Mesendoderm (in vitro differentiated cells): ENCODE results near the gene BFSP2.

Experiments
- DNase-seq: peaks from one replicate; pipeline ENCODE4 v3.0.0; 2013
- H2AK5ac ChIP-seq: 2 replicates; pipeline ENCODE4 v1.6.1; 2013; ENCODE audit warnings: low read length, inconsistent platforms
- H2BK120ac ChIP-seq: 2 replicates; pipeline ENCODE4 v1.6.1; 2013; ENCODE audit warnings: low read depth, mild to moderate bottlenecking, low read length, moderate library complexity, mixed read lengths
- H2BK15ac ChIP-seq: replicated peaks from 2 replicates; pipeline ENCODE4 v1.6.1; 2013; ENCODE audit warnings: low read depth, mild to moderate bottlenecking, moderate library complexity
- H2BK5ac ChIP-seq: 2 replicates; pipeline ENCODE4 v1.6.1; 2013; ENCODE audit warnings: low read length, inconsistent platforms
- H3K18ac ChIP-seq: 2 replicates; pipeline ENCODE4 v1.6.1; 2013; ENCODE audit warnings: mild to moderate bottlenecking, low read length, mixed read lengths
- H3K23ac ChIP-seq: one replicate; pipeline ENCODE4 v1.6.1; 2013; ENCODE audit warnings: low read length
- H3K27ac ChIP-seq: 2 replicates; pipeline ENCODE4 v1.5.1; 2013; ENCODE audit warnings: low read depth, mild to moderate bottlenecking, inconsistent platforms, low read length, moderate library complexity
- H3K27me3 ChIP-seq: 2 replicates; pipeline ENCODE4 v1.6.1; 2013; ENCODE audit warnings: low read length, control low read depth, mild to moderate bottlenecking, inconsistent platforms; ENCODE audit not compliant: insufficient read depth, poor library complexity
- H3K36me3 ChIP-seq: 2 replicates; pipeline ENCODE4 v1.6.1; 2013; ENCODE audit warnings: low read length, inconsistent platforms; ENCODE audit not compliant: control insufficient read depth, insufficient read depth
- H3K4ac ChIP-seq: one replicate; pipeline ENCODE4 v1.6.1; 2013; ENCODE audit warnings: low read depth, mild to moderate bottlenecking, low read length, moderate library complexity
- H3K4me1 ChIP-seq: 2 replicates; pipeline ENCODE4 v1.6.1; 2013; ENCODE audit warnings: low read depth, low read length, inconsistent platforms; ENCODE audit not compliant: control insufficient read depth
- H3K4me2 ChIP-seq: 2 replicates; pipeline ENCODE4 v1.6.1; 2013; ENCODE audit warnings: low read length
- H3K4me3 ChIP-seq: 2 replicates; pipeline ENCODE4 v1.5.1; 2013; ENCODE audit warnings: mild to moderate bottlenecking, low read length
- H3K56ac ChIP-seq: one replicate; pipeline ENCODE4 v1.6.1; 2013; ENCODE audit warnings: low read length
- H3K79me1 ChIP-seq: 2 replicates; pipeline ENCODE4 v1.6.1; 2013; ENCODE audit warnings: low read length, inconsistent platforms
- H3K79me2 ChIP-seq: 2 replicates; pipeline ENCODE4 v1.6.1; 2013; ENCODE audit warnings: mild to moderate bottlenecking, low read length; ENCODE audit not compliant: control insufficient read depth, insufficient read depth
- H3K9ac ChIP-seq: 2 replicates; pipeline ENCODE4 v1.6.1; 2013; ENCODE audit warnings: low read length, inconsistent platforms
- H4K5ac ChIP-seq: one replicate; pipeline ENCODE4 v1.6.1; 2013; ENCODE audit warnings: low read length
- H4K8ac ChIP-seq: one replicate; pipeline ENCODE4 v1.6.1; 2013; ENCODE audit warnings: low read depth, mild to moderate bottlenecking, control low read depth, low read length, moderate library complexity
- WGBS: extraction: QIAGEN DNeasy Blood & Tissue Kit; methylation state at CpG from one replicate; pipeline ENCODE4 v1.1.7; 2013; ENCODE audit warnings: low lambda C conversion rate, missing lambda C conversion rate; ENCODE audit not compliant: insufficient coverage; ENCODE audit errors: extremely low coverage; 5-methylcytosine and 5-hydroxymethylcytosine counted together

Gene BFSP2

GRCh38 chr3:133364704-133365103 is 35.2 kb upstream of the BFSP2 start:
- no peak overlapping the region for H2BK5ac ChIP-seq
- H2AK5ac ChIP-seq = no peak overlapping the region
- H2BK120ac ChIP-seq = no peak overlapping the region
- H3K27me3 ChIP-seq = no peaks in the 10 kb centered on the region
- H3K4me1 ChIP-seq = no peaks in the 10 kb centered on the region
- no peak overlapping the region for H3K18ac ChIP-seq
- DNase-seq = no peak
- H3K23ac ChIP-seq = no peak overlapping the region
- no peak overlapping the region for H3K4me3 ChIP-seq
- H3K36me3 ChIP-seq = no peaks in the 10 kb centered on the region
- no peak overlapping the region for H2BK15ac ChIP-seq
- no peak overlapping the region for H3K4me2 ChIP-seq
- no peak overlapping the region for H3K9ac ChIP-seq
- H3K4ac ChIP-seq = no peak overlapping the region
- H3K56ac ChIP-seq = no peak overlapping the region
- H4K5ac ChIP-seq = no peak overlapping the region
- no peaks in the 10 kb centered on the region for H3K79me2 ChIP-seq
- WGBS = no CpG with 5 or more reads among the region's 4 CpGs
- H3K79me1 ChIP-seq = no peaks in the 10 kb centered on the region
- no peak overlapping the region for H3K27ac ChIP-seq
- H4K8ac ChIP-seq = no peak overlapping the region

GRCh38 chr3:133366921-133367320 is 32.9 kb upstream of the BFSP2 start:
- no peaks in the 10 kb centered on the region for H3K79me2 ChIP-seq
- no peaks in the 10 kb centered on the region for H3K36me3 ChIP-seq
- no peak overlapping the region for H3K23ac ChIP-seq
- H3K4me2 ChIP-seq = no peak overlapping the region
- H3K27me3 ChIP-seq = no peaks in the 10 kb centered on the region
- no peak overlapping the region for H3K56ac ChIP-seq
- no peak overlapping the region for H2BK120ac ChIP-seq
- no peak overlapping the region for H3K9ac ChIP-seq
- no peak overlapping the region for H3K4me3 ChIP-seq
- no peak overlapping the region for H3K4ac ChIP-seq
- no peak overlapping the region for H2BK5ac ChIP-seq
- no peak overlapping the region for H2BK15ac ChIP-seq
- WGBS = no CpG with 5 or more reads among the region's 2 CpGs
- H3K27ac ChIP-seq = no peak overlapping the region
- no peak overlapping the region for H3K18ac ChIP-seq
- H4K5ac ChIP-seq = no peak overlapping the region
- DNase-seq = no peak
- no peaks in the 10 kb centered on the region for H3K79me1 ChIP-seq
- no peak overlapping the region for H2AK5ac ChIP-seq
- H4K8ac ChIP-seq = no peak overlapping the region
- H3K4me1 ChIP-seq = no peaks in the 10 kb centered on the region

GRCh38 chr3:133367403-133367802 is 32.5 kb upstream of the BFSP2 start:
- no CpG with 5 or more reads among the region's 3 CpGs for WGBS
- no peaks in the 10 kb centered on the region for H3K27me3 ChIP-seq
- H3K4ac ChIP-seq = no peak overlapping the region
- no peak overlapping the region for H3K4me3 ChIP-seq
- H3K18ac ChIP-seq = no peak overlapping the region
- H3K23ac ChIP-seq = no peak overlapping the region
- H4K5ac ChIP-seq = no peak overlapping the region
- no peaks in the 10 kb centered on the region for H3K79me2 ChIP-seq
- no peak overlapping the region for H3K9ac ChIP-seq
- H3K27ac ChIP-seq = no peak overlapping the region
- no peak overlapping the region for H2BK15ac ChIP-seq
- no peak overlapping the region for H2AK5ac ChIP-seq
- H3K4me2 ChIP-seq = no peak overlapping the region
- no peak overlapping the region for H3K56ac ChIP-seq
- no peaks in the 10 kb centered on the region for H3K79me1 ChIP-seq
- no peak for DNase-seq
- H2BK120ac ChIP-seq = no peak overlapping the region
- H2BK5ac ChIP-seq = no peak overlapping the region
- H3K4me1 ChIP-seq = peaks cover 3% of the 10 kb centered on the region
- H4K8ac ChIP-seq = no peak overlapping the region
- H3K36me3 ChIP-seq = no peaks in the 10 kb centered on the region

GRCh38 chr3:133367956-133368355 is 31.9 kb upstream of the BFSP2 start:
- H2BK120ac ChIP-seq = no peak overlapping the region
- H2AK5ac ChIP-seq = no peak overlapping the region
- no CpG with 5 or more reads among the region's 1 CpG for WGBS
- H2BK15ac ChIP-seq = no peak overlapping the region
- no peaks in the 10 kb centered on the region for H3K27me3 ChIP-seq
- H3K4ac ChIP-seq = no peak overlapping the region
- H3K56ac ChIP-seq = no peak overlapping the region
- no peak overlapping the region for H2BK5ac ChIP-seq
- no peak for DNase-seq
- H3K9ac ChIP-seq = no peak overlapping the region
- H3K4me2 ChIP-seq = no peak overlapping the region
- no peak overlapping the region for H3K23ac ChIP-seq
- H3K18ac ChIP-seq = no peak overlapping the region
- no peak overlapping the region for H3K4me3 ChIP-seq
- no peak overlapping the region for H4K8ac ChIP-seq
- no peak overlapping the region for H3K27ac ChIP-seq
- no peak overlapping the region for H4K5ac ChIP-seq
- H3K36me3 ChIP-seq = no peaks in the 10 kb centered on the region
- no peaks in the 10 kb centered on the region for H3K79me2 ChIP-seq
- H3K79me1 ChIP-seq = no peaks in the 10 kb centered on the region
- H3K4me1 ChIP-seq = peaks cover 3% of the 10 kb centered on the region

GRCh38 chr3:133368371-133369067 is 31.3 kb upstream of the BFSP2 start:
- H3K9ac ChIP-seq = no peak overlapping the region
- no peaks in the 10 kb centered on the region for H3K27me3 ChIP-seq
- no peak overlapping the region for H3K4me3 ChIP-seq
- no peak overlapping the region for H2AK5ac ChIP-seq
- H3K56ac ChIP-seq = no peak overlapping the region
- no peak overlapping the region for H3K4ac ChIP-seq
- WGBS = no CpG with 5 or more reads among the region's 4 CpGs
- peaks cover 3% of the 10 kb centered on the region for H3K4me1 ChIP-seq
- H4K8ac ChIP-seq = no peak overlapping the region
- no peaks in the 10 kb centered on the region for H3K36me3 ChIP-seq
- H2BK15ac ChIP-seq = no peak overlapping the region
- H3K23ac ChIP-seq = no peak overlapping the region
- H3K18ac ChIP-seq = no peak overlapping the region
- H3K79me2 ChIP-seq = no peaks in the 10 kb centered on the region
- H3K79me1 ChIP-seq = no peaks in the 10 kb centered on the region
- H4K5ac ChIP-seq = no peak overlapping the region
- no peak overlapping the region for H3K4me2 ChIP-seq
- DNase-seq = no peak
- no peak overlapping the region for H2BK120ac ChIP-seq
- no peak overlapping the region for H3K27ac ChIP-seq
- H2BK5ac ChIP-seq = no peak overlapping the region

GRCh38 chr3:133369068-133369440 is 30.8 kb upstream of the BFSP2 start:
- Histone ChIP-seq H3K27me3 (no peaks in the 10 kb centered on the region), H3K4ac (no peak overlapping the region), H4K8ac (no peak overlapping the region), H3K18ac (no peak overlapping the region), H2BK5ac (no peak overlapping the region), H3K4me1 (peaks cover 3% of the 10 kb centered on the region), H2BK15ac (no peak overlapping the region), H2AK5ac (no peak overlapping the region), H3K27ac (no peak overlapping the region), H3K4me3 (no peak overlapping the region), H3K9ac (no peak overlapping the region), H4K5ac (no peak overlapping the region), H3K79me1 (no peaks in the 10 kb centered on the region), H3K23ac (no peak overlapping the region), H3K36me3 (no peaks in the 10 kb centered on the region), H2BK120ac (no peak overlapping the region), H3K56ac (no peak overlapping the region), H3K79me2 (no peaks in the 10 kb centered on the region), H3K4me2 (no peak overlapping the region)
- DNase-seq = no peak
- WGBS = no CpG with 5 or more reads among the region's 9 CpGs
